GM18951 (cell line): ENCODE data around the gene TNFAIP8L2.
"Not testable (repeated sequence)": the region's sequence is repeated elsewhere in the genome, so short reads cannot be mapped to it uniquely, and the experiment has no call there.

ENCODE experiments used
- POLR2A ChIP-seq: IDR thresholded peaks from 4 replicates; pipeline ENCODE4 v1.6.1; 2011; ENCODE audit warnings: mild to moderate bottlenecking; ENCODE audit not compliant: insufficient read length, insufficient read depth; ENCODE audit errors: extremely low read depth
- in situ Hi-C: fragments of 300-500 bp; cut with MboI; formaldehyde crosslinking; loops from one replicate; pipeline ENCODE4 v1.12.0; 2022; ENCODE audit warnings: low sequenced_read_pairs, mixed read lengths, inconsistent platforms; ENCODE audit not compliant: unreplicated experiment

Gene TNFAIP8L2

DNA sequence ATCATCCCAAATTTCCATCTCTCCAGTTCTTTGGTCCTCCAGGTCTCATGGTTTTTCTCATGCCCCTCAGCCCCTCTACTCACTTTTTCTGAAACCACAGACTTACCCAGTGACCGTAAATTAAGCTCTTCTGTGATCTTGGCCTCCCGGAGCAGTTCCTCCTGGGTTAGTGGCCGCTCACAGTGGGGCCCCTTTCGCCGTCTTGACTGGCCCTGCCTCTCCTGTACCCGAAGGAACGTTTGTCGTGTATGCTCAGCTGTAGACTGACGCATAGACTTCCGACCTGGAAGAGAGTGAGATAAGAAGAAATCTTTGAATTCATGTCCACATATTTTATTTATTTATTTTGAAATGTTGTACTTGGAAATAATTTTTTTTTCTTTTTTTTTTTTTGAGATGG is 27.8 kb downstream of the TNFAIP8L2 start:
- no peak for TF ChIP-seq POLR2A

DNA sequence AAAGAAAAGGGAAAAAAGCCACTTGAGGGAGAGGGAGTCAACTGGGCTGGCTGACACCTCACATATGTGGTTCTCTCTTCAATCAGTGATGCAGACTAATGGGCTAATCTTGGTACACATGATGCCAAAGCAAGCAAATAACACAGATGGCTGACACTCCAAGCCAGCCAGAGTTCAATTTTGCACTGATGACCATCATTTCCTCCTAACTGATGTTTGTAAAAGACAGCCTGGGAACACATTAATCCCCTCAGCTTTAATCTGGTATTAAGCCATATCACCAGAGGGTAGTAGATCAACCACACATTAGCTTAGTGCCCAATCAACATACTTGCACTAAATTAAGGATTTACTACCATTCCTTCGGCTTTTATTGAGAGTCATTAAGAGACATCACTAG is 30.8 kb downstream of the TNFAIP8L2 start:
- in situ Hi-C loops: no loop called here
- TF ChIP-seq POLR2A: no peak

More for the DNA sequence above, 27.8 kb downstream of the TNFAIP8L2 start:
- in situ Hi-C loops: no loop called here

DNA sequence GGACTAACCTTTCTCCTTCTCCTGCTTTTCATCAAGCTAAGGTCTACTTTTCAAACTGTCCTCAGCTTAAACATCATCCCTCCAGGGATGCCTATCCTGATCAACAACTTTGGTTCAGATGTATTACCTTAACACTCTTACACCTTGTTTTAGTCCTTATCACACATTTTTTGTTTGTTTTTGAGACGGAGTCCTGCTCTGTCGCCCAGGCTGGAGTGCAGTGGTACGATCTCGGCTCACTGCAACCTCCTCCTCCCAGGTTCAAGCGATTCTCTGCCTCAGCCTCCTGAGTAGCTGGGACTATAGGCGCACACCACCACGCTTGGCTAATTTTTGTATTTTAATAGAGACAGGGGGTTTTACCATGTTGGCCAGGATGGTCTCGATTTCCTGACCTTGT is 32.2 kb downstream of the TNFAIP8L2 start:
- in situ Hi-C loops: not testable (repeated sequence)

DNA sequence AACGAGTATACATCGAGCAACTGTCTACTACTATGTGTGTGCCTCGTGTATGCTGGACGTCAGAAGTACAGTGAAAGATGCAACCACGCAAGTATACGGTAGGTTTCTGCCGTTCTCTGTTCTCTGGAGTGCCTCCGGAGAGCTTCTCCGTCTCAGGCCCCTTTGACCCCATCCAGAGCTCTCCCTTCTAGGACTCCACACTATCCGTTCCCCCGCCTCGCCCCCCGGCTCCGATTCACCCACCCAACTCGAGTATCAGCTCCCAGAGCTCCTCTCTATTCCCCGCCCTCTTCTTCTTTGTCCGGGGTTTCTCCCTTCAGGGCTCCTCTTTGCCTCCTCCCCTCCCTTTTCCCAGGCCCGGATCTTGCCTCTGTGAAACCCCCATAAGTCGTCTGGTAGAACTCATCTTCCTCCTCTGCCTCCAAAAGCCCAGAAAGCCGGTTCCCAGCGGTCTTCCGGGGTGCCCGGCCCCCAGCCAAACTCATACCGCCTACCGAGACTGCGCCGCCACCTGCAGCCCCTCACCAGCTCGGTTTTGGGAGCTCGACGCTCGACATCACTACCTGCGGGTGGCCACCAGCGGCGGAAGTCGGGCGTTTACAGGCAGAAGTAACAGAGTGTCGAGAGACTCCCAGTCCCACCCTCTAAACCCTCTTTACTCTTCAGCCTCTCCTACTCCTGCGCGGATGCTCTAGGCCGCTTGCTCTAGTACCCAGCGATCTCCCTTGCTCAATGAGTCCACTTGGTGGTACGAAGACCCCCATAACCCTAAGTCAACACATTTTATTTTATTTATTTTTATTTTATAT is 33.4 kb downstream of the TNFAIP8L2 start, which contains the start of gene VPS72:
TSS of gene VPS72 (minus strand) at position 561 of the 809 bp plus-strand sequence. CDS start at position 485, 76 bp downstream.
- peak; percentile 85 for TF ChIP-seq POLR2A
- in situ Hi-C loops: no loop called here

DNA sequence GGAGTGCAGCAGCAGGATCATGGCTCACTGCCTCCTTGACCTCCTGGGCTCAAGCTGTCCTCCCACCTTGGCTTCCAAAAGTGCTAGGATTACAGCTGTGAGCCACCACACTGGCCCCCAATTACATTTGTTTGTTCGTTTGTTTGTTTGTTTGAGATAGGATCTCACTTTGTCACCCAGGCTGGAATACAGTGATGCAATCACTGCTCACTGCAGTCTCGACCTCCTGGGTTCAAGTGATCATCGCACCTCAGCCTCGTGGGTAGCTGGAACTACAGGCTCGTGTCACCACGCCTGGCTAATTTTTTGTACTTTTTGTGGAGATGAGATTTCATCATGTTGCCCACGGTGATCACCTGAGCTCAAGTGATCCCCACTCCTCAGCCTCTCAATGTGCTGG is 35.6 kb downstream of the TNFAIP8L2 start:
- in situ Hi-C loops: no loop called here
- no peak for TF ChIP-seq POLR2A

DNA sequence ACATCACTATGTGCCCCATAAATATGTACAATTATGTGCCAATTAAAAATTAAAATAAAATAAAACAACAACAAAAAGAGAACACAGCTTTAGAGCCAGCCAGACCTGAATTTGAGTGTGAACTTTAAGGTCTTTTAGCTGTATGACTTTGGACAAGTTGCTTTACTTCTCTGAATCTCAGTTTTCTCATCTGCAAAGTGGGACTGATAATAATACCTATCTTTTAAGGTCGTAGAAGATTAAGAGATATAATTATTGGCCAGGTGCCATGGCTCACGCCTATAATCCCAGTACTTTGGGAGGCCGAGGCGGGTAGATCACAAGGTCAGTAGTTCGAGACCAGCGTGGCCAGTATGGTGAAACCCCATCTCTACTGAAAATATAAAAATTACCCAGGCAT is 36.9 kb downstream of the TNFAIP8L2 start:
- in situ Hi-C loops: no loop called here
- TF ChIP-seq POLR2A: no peak

DNA sequence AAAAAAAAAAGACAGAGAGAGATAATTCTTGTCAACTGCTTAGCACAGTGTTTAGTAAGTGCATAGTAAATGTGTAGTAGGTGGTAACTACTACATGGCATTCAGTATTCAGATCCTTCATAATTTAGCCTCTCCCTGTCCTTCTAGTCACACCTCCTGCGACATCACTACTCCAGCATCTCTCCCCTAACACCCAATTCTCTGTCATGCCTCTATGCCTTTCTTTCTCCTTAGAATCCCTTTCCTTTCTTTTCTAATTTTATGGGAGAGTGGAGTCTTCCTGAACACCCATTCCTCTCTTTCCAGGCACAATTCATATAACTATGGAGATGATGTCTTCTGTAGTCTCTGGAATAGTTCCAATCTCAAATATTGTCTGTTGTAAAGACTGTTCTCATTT is 37.4 kb downstream of the TNFAIP8L2 start:
- in situ Hi-C loops: no loop called here
- no peak for TF ChIP-seq POLR2A

DNA sequence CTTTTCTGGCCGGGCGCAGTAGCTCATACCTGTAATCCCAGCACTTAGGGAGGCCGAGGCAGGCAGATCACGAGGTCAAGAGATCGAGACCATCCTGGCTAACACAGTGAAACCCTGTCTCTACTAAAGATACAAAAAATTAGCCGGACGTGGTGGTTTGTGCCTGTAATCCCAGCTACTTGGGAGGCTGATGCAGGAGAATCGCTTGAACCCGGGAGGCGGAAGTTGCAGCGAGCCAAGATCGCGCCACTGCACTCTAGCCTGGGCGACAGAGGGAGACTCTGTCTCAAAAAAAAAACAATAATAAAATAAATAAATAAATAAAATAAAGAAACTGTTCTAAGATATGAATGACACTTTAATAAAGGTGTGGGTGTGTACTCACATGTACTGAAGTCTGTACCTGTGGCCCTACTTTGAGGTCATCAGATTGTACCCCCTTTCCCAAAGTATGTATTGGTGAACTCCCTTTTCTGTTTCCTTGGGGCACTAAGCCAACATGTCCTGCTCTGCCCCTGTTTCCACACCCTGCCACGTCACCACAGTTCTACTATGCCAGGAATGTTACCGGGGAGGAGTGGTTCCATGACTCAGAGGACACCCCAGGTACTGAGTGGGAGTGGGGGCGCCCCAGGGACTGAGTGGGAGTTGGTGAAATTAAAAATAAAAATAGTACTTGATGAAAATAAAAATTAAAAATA is 38.6 kb downstream of the TNFAIP8L2 start:
- in situ Hi-C loops: not testable (repeated sequence)

DNA sequence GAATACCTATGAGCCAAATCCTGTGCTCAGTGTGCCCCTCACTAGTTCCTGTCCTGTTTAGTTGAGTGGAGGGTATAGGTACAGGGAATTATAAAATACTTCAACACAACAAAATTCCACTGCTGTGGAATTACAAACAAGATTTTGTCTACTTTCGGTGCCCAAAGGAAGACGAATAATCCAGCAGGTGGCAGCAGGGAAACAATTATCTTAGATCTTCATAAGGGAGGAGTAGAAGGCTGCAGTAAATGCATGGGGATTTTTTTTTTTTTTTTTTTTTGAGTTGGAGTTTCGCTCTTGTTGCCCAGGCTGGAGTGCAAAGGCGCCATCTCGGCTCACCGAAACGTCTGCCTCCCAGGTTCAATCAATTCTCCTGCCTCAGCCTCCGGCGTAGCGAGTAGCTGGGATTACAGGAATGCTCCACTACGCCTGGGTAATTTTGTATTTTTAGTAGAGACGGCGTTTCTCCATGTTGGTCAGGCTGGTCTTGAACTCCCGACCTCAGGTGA is 39.9 kb downstream of the TNFAIP8L2 start:
- in situ Hi-C loops: no loop called here
- TF ChIP-seq POLR2A: no peak

DNA sequence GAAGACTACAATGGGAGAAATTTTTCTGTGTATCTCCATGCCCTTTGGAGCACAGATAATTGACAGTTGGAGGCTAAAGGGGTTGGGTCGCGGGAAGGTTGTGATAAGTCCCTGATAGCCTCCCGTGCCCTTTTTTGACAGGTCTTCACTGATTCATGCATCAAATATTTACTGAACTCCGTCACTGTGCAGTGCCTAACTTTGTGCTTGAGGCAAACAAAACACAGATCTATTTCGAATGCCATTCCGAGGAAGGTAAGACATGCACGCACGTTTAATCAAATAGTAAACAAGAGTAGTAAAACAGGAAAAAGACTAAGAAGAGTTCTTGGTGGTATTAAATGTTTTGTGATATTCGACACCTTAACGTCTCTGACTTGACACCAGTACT is 41.4 kb downstream of the TNFAIP8L2 start:
- TF ChIP-seq POLR2A: no peak
- in situ Hi-C loops: no loop called here

DNA sequence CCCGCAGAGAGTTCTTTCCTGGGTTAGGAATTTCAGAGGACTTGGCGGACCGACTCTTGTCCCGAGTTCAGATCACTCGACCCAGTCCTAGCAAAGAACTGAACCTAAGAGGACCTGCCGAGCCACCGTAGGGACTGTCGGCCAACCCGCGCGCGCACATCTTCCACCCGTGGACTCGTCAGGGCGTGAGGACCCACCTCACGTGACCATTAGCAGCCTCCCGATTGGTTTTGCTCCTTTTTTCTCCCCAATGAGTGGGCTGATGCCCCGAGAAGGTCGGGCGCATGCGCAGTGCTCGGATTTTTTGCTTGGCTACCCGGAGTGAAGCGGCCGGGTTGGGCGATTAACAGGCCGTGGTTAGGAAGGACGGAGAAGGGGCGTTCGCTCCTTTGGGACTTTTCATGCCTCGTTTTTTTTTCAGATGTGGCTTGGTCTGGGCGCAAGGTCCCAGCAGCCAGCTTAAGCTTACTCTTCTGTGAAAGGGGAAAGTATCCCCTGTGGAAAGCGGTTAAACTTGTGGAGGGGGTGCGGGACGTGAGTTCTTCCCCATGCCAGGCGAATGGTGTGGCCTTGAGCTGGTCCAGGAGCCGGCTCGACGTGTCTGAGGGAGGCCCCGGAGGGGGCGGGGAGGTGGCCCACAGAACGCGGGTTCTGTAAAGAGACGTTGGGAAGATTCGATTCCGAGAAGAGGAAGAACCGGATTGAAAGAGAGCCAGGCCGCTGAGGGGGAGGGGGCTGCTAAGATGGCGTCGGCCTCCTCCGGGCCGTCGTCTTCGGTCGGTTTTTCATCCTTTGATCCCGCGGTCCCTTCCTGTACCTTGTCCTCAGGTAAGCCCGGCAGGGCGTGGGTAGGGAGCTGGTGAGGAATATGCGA is 42.0 kb downstream of the TNFAIP8L2 start, which contains the start of gene PIP5K1A:
TSS of gene PIP5K1A (plus strand) at position 299 of the 874 bp plus-strand sequence. CDS start at position 744, 445 bp downstream.
- TF ChIP-seq POLR2A: peak; percentile 65
- in situ Hi-C loops: no loop called here

DNA sequence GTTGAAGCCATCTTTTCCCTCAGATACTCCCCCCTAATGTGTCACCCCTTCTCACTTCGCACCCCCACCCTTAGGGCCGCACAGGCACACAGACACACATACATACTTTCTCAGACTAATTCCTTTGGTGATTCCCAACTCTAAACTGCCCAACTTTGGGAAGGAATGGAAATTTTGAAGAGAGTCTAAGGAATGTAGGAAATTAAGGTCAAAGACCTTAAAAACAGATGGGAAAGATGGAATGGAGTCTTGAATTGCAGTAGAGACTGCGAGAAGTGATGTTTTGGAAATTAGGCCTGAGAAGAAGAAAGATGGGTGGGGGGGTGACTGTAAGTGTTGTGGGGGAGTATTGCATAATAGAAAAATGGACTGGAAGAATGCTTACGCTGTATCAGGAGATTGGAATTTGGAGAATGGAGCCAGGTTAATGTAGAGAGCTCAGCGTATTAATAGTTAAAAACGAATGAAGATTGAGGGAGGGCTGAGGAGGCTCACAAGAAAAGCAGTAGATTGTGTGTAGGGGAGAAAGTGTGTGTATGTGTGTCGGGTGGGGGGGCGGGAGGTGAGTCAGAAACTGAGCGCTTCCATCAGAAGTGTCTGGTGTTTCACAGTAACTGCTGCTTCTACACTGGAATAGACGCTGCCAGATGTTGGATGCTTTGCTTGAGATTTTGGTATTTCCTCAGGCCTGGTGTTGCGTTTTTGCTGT is 43.6 kb downstream of the TNFAIP8L2 start:
- in situ Hi-C loops: no loop called here

DNA sequence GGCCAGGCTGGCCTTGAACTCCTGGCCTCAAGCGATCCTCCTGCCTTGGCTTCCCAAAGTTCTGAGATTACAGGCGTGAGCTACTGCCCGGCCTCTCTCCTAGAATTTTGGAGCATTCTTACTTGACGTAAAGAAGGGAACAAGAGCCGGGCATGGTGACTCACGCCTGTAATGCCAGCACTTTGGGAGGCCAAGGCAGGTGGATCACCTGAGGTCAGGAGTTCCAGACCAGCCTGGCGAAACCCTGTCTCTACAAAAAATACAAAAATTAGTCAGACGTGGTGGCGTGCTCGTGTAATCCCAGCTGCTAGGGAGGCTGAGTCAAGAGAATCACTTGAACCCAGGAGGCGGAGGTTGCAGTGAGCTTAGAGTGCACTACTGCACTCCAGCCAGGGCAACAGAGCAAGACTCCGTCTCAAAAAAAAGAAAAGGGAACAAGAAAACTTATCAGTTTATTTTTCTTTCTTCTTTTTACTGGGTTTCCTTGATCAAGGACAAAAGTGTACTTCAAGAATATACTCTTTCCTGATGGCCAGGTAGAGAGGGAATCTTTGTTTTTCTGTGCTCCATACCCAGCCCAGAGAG is 49.0 kb downstream of the TNFAIP8L2 start:
- in situ Hi-C loops: not testable (repeated sequence)

More for the DNA sequence above, 43.6 kb downstream of the TNFAIP8L2 start:
- no peak for TF ChIP-seq POLR2A
